ENCODE results near the gene GSTP1.

GRCh38 chr11:67606492-67607295 is 23.1 kb downstream of the GSTP1 start, which contains the start of gene NDUFV1:
- peak; percentile 59 for TF ChIP-seq CTCF (IDR thresholded peaks at IDR 0.05; ENCODE audit: low read depth, low read length, poor library complexity, severe bottlenecking)
- no peak for TF ChIP-seq EZH2phosphoT487 (IDR thresholded peaks at IDR 0.05; ENCODE audit: borderline replicate concordance, low read length)
